Fibroblast of peridontal ligament (primary cell): ENCODE results near the gene GSTCD.

Source experiments
- DNase-seq: peaks from one replicate; pipeline ENCODE4 v3.0.0-alpha.2; 2010; ENCODE audit errors: extremely low read depth

The GSTCD gene

GRCh38 chr4:105878668-105879067, 170.1 kb downstream of the GSTCD start:
- DNase-seq = no peak

- no peak for DNase-seq
These were observed 178.9 kb downstream of the GSTCD start for GRCh38 chr4:105887508-105887907.

DNA sequence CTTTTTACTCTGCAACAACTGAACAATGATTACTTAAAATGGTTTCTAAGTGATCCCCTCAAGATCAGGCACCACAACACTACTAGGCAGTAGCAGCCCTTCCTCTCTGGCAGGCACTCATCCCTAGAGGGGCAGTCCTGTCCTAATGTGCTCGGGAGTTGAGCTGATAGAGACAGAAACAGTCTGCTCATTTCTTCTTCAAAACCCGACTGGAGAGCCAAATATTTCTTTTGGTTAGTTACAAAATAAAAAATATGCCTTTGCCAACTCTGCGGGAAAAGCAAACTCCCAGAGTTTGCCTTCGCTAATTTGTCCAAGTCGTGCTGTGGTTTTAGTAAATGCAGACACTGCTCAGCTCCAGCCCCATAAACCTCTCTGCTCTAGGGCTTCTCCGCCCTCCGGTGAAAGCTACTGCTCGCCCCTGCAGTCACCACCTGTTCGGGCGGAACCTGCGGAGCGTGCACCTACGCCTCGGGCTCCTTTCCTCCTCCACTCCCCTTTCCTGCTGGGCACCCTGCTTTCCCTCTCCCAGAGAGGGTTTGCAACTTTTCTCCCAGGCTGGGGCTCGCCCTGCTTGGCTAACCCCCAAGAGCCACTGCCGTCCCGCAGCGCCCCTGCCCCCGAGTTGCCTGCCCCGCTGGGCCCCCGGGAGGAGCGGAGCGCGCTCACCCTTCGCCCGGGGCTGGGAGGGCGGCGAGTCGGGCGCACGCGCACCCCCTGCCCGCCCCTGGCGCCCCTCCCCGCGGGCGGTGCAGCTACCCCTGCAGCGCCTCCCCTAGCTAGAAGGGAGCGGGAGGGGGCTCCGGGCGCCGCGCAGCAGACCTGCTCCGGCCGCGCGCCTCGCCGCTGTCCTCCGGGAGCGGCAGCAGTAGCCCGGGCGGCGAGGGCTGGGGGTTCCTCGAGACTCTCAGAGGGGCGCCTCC, 186.3 kb downstream of the GSTCD start, which contains the start of gene NPNT:
TSS of gene NPNT (plus strand) at position 812 of the 923 bp plus-strand sequence. CDS start 182 bp downstream, outside the sequence.
- peak; percentile 69 for DNase-seq

- DNase-seq = no peak
These were observed 187.2 kb downstream of the GSTCD start for GRCh38 chr4:105895583-105896460.

- no peak for DNase-seq
These were observed 187.9 kb downstream of the GSTCD start for GRCh38 chr4:105896461-105896942.
